Measurements from ENCODE around the gene DNAJC24. TPM values are rescaled to one million over a fixed set of nuclear protein-coding genes. Genes with fewer than 3 reads are reported as not detected.

Gene DNAJC24
- polyA plus RNA-seq, 3 donors = 3.4 to 4.8 (median 4.4) TPM

DNA sequence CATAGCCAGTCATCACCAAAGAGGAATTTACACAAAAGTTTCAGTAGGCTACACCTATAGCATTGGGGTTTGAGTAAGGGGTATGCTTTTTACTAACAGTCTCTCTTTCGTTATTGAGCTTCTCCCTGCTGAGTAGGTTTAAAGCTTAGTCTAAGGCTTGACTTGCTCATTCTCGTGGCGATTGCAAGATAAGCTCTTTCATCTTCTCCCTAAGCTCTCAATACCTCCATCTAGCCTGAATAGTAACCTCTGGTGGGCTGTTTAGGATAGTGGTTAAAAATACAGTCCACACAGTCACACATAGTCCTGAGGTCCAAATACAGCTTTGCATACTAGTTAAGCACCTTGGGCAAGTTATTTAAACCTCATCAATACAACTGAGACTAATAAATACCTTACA is 74.1 kb downstream of the DNAJC24 start:
- Mint-ChIP-seq H3K4me1 (no peaks in the 10 kb centered on the region), H3K4me3 (no peak overlapping the region), H3K27ac (no peak overlapping the region), H3K9me3 (peaks cover 0 to 6% (median 0%) of the 10 kb centered on the region in 7 donors), H3K36me3 (peaks cover 10% of the 10 kb centered on the region in 2 donors), H3K27me3 (ENCODE audit: low read depth in 3 of 3) (peaks cover 0 to 1% (median 0%) of the 10 kb centered on the region in 3 donors)
- H3K36me3 ChIP-seq (replicated peaks in 1 of 2; ENCODE audit: control insufficient read depth in 1 of 2, insufficient read depth in 2 of 2, low read length in 2 of 2) = no peaks in the 10 kb centered on the region
- no peaks in the 10 kb centered on the region for H4K20me1 ChIP-seq (ENCODE audit: insufficient read depth, low read length)
- no peak overlapping the region for H3K27ac ChIP-seq (ENCODE audit: low read depth in 1 of 2, low read length in 2 of 2)
- no peak overlapping the region for H3K4me2 ChIP-seq (replicated peaks; ENCODE audit: extremely low read depth, low read length, poor library complexity, severe bottlenecking)
- no peak overlapping the region for H3K9ac ChIP-seq (ENCODE audit: insufficient read depth, low read length, poor library complexity, severe bottlenecking)
- TF ChIP-seq, protein P1, sequence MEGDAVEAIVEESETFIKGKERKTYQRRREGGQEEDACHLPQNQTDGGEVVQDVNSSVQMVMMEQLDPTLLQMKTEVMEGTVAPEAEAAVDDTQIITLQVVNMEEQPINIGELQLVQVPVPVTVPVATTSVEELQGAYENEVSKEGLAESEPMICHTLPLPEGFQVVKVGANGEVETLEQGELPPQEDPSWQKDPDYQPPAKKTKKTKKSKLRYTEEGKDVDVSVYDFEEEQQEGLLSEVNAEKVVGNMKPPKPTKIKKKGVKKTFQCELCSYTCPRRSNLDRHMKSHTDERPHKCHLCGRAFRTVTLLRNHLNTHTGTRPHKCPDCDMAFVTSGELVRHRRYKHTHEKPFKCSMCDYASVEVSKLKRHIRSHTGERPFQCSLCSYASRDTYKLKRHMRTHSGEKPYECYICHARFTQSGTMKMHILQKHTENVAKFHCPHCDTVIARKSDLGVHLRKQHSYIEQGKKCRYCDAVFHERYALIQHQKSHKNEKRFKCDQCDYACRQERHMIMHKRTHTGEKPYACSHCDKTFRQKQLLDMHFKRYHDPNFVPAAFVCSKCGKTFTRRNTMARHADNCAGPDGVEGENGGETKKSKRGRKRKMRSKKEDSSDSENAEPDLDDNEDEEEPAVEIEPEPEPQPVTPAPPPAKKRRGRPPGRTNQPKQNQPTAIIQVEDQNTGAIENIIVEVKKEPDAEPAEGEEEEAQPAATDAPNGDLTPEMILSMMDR (IDR thresholded peaks at IDR 0.05) = no peak
- no peaks in the 10 kb centered on the region for H3K9me3 ChIP-seq (replicated peaks in 1 of 2; ENCODE audit: control insufficient read depth in 1 of 2, insufficient read depth in 1 of 2, low read length in 2 of 2)
- no peaks in the 10 kb centered on the region for H3K79me2 ChIP-seq (ENCODE audit: insufficient read depth, low read length)
- no CpG with 5 or more reads among the region's 3 CpGs for WGBS (ENCODE audit: insufficient coverage)
- H3K4me1 ChIP-seq (ENCODE audit: control insufficient read depth in 1 of 2, insufficient read depth in 2 of 2, low read length in 2 of 2) = no peaks in the 10 kb centered on the region
- intact Hi-C loops (cut with micrococcal nuclease) = no loop called here
- no peak for DNase-seq
- H3K27me3 ChIP-seq (ENCODE audit: control insufficient read depth in 2 of 2, insufficient read depth in 2 of 2, low read length in 2 of 2) = no peaks in the 10 kb centered on the region
- no peak overlapping the region for H3K4me3 ChIP-seq (replicated peaks in 1 of 3; ENCODE audit: low read depth in 2 of 3, low read length in 3 of 3)
- no peak overlapping the region for H2AFZ ChIP-seq (ENCODE audit: insufficient read depth, low read depth, low read length, poor library complexity, severe bottlenecking)

DNA sequence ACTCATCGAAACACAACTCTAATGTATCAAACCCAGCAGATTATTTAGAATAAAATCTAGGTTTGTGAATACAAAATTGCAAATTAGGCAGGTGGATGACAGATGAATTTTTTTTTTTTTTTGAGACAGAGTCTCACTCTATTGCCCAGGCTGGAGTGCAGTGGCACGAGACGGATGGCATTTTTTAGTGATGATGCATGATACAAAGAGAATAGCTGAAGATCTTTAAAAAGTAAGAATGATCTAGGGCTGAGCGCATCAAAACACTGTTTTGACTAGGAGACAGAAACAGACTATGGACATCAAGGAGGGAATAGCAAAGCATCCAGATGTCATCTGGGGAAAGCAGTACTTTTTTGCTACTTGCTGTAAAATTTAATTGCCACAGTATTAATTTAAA is 76.0 kb downstream of the DNAJC24 start:
- intact Hi-C loops (cut with micrococcal nuclease) = no loop called here
- Mint-ChIP-seq H3K4me1 (no peaks in the 10 kb centered on the region), H3K27ac (no peak overlapping the region), H3K4me3 (no peak overlapping the region), H3K27me3 (ENCODE audit: low read depth in 3 of 3) (peaks cover 0 to 1% (median 0%) of the 10 kb centered on the region in 3 donors), H3K36me3 (peaks cover 10% of the 10 kb centered on the region in 2 donors), H3K9me3 (peaks cover 0 to 2% (median 0%) of the 10 kb centered on the region in 7 donors)
- Histone ChIP-seq H3K27me3 (ENCODE audit: control insufficient read depth in 2 of 2, insufficient read depth in 2 of 2, low read length in 2 of 2) (no peaks in the 10 kb centered on the region), H3K36me3 (replicated peaks in 1 of 2; ENCODE audit: control insufficient read depth in 1 of 2, insufficient read depth in 2 of 2, low read length in 2 of 2) (no peaks in the 10 kb centered on the region), H3K4me3 (replicated peaks in 1 of 3; ENCODE audit: low read depth in 2 of 3, low read length in 3 of 3) (no peak overlapping the region), H3K9me3 (replicated peaks in 1 of 2; ENCODE audit: control insufficient read depth in 1 of 2, insufficient read depth in 1 of 2, low read length in 2 of 2) (no peaks in the 10 kb centered on the region), H2AFZ (ENCODE audit: insufficient read depth, low read depth, low read length, poor library complexity, severe bottlenecking) (no peak overlapping the region), H4K20me1 (ENCODE audit: insufficient read depth, low read length) (no peaks in the 10 kb centered on the region), H3K4me1 (ENCODE audit: control insufficient read depth in 1 of 2, insufficient read depth in 2 of 2, low read length in 2 of 2) (no peaks in the 10 kb centered on the region), H3K9ac (ENCODE audit: insufficient read depth, low read length, poor library complexity, severe bottlenecking) (no peak overlapping the region), H3K4me2 (replicated peaks; ENCODE audit: extremely low read depth, low read length, poor library complexity, severe bottlenecking) (no peak overlapping the region), H3K27ac (ENCODE audit: low read depth in 1 of 2, low read length in 2 of 2) (no peak overlapping the region), H3K79me2 (ENCODE audit: insufficient read depth, low read length) (no peaks in the 10 kb centered on the region)
- TF ChIP-seq, protein P1 (IDR thresholded peaks at IDR 0.05) = no peak
- no peak for DNase-seq
- 90% methylated on average over 2 of the region's 4 CpGs for WGBS (ENCODE audit: insufficient coverage)

Data from CD14-positive monocyte (primary cell).